ENCODE data around the gene DDOST.

DDOST gene

DNA sequence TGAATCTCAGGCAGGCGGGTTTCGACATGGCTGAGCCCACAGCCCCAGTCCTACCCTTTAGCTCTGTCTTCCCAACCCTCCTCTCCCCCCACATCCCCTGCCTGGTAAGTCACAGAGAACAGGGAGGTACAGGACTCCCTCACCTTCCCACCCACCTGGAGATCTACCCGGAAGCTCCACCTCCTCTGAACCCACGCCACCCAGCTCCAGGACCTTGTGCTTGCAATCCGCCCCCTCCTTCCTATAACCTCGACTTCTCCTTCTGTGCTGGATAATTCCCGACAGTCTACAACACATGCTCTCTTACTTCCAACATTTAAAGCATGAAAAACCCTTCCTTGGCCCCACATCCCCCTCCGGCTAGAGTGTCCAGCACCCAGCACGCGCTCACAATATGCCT is 34.3 kb upstream of the DDOST start:
- no peak for TF ChIP-seq SPI1 (IDR thresholded peaks at IDR 0.05; ENCODE audit: low read depth, low read length)
- TF ChIP-seq PAX5 (IDR thresholded peaks at IDR 0.05; ENCODE audit: insufficient read depth, low read length, severe bottlenecking), result no peak
- no peak for TF ChIP-seq TAF1 (IDR thresholded peaks at IDR 0.05; ENCODE audit: low read depth, low read length)
- no peak for TF ChIP-seq POU2F2 (IDR thresholded peaks at IDR 0.05; ENCODE audit: low read depth, low read length)
- no peak for TF ChIP-seq POLR2A (IDR thresholded peaks at IDR 0.05; ENCODE audit: low read depth, low read length)
- TF ChIP-seq POLR2AphosphoS5 (IDR thresholded peaks at IDR 0.05; ENCODE audit: low read depth, low read length), result no peak
- DNase-seq (ENCODE audit: insufficient read length, low spot score) (no peak), FAIRE-seq (no peak)

DNA sequence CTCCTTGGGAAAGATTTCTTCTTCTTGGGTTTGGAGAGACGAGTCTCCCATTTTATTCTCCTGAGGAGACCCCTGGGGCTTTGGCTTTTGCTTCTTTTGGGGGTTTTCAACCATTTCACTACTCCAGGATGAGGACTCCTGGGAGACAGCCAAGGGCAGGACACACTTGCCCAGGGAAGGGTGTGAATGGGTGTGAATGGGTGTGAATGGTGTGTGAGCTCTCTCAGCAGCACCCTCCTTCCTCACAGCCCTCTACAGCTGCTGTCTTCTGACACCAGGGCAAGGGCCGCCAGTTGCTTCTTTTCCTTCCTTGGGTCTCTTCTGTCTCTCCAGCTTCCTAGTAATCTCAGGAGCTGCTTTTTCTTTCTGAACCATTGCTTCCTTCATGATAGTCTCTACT is 32.5 kb upstream of the DDOST start:
- TF ChIP-seq TAF1 (IDR thresholded peaks at IDR 0.05; ENCODE audit: low read depth, low read length), result no peak
- TF ChIP-seq POLR2AphosphoS5 (IDR thresholded peaks at IDR 0.05; ENCODE audit: low read depth, low read length), result no peak
- no peak for TF ChIP-seq SPI1 (IDR thresholded peaks at IDR 0.05; ENCODE audit: low read depth, low read length)
- TF ChIP-seq POLR2A (IDR thresholded peaks at IDR 0.05; ENCODE audit: low read depth, low read length), result no peak
- TF ChIP-seq PAX5 (IDR thresholded peaks at IDR 0.05; ENCODE audit: insufficient read depth, low read length, severe bottlenecking), result no peak
- TF ChIP-seq POU2F2 (IDR thresholded peaks at IDR 0.05; ENCODE audit: low read depth, low read length), result no peak
- DNase-seq (ENCODE audit: insufficient read length, low spot score) (no peak), FAIRE-seq (no peak)

DNA sequence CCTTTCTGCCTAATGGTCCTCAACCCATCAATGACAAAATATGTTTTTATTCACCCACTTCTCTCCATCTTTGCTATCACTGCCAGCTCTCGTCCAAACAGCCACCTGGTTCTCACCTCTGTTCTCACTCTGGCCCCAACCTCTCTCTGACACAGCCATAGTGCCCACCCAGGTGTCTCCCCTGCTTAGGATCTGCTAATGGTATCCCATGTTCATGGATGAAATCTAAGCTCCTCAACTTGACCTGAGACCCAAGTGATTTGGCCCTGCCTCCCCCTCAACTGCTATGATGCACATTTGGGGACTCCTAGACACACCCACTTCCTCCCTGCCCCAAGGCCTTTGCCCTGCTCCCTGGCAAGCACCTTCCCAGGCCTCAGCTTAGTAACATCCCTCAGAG is 30.7 kb upstream of the DDOST start:
- FAIRE-seq (no peak), DNase-seq (ENCODE audit: insufficient read length, low spot score) (no peak)

DNA sequence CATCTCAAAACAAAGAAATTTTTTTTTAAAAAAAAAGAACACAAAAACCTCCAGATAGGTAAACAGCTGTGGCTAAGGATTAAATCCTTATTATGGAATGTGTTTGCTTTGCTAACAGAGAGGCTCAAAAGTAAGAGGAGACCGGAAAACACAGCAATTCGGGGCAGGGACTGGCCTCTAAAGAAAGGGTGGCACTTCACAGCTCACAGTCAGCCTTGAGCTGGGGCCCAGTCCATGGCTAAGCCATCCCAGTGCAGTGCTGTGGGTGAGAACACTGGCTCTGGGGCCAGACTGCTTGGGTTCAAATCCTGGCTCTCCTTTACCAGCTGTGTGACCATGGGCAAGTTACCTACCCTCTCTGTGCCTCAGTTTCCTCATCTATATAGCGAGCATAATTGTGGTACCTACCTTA is 28.5 kb upstream of the DDOST start:
- TF ChIP-seq POU2F2 (IDR thresholded peaks at IDR 0.05; ENCODE audit: low read depth, low read length) (no peak), SPI1 (IDR thresholded peaks at IDR 0.05; ENCODE audit: low read depth, low read length) (no peak), POLR2A (IDR thresholded peaks at IDR 0.05; ENCODE audit: low read depth, low read length) (no peak), POLR2AphosphoS5 (IDR thresholded peaks at IDR 0.05; ENCODE audit: low read depth, low read length) (no peak), TAF1 (IDR thresholded peaks at IDR 0.05; ENCODE audit: low read depth, low read length) (no peak), PAX5 (IDR thresholded peaks at IDR 0.05; ENCODE audit: insufficient read depth, low read length, severe bottlenecking) (no peak)
- DNase-seq (ENCODE audit: insufficient read length, low spot score) (no peak), FAIRE-seq (no peak)

More for the DNA sequence above, 30.7 kb upstream of the DDOST start:
- TF ChIP-seq POLR2AphosphoS5 (IDR thresholded peaks at IDR 0.05; ENCODE audit: low read depth, low read length) (no peak), PAX5 (IDR thresholded peaks at IDR 0.05; ENCODE audit: insufficient read depth, low read length, severe bottlenecking) (no peak), POLR2A (IDR thresholded peaks at IDR 0.05; ENCODE audit: low read depth, low read length) (no peak), TAF1 (IDR thresholded peaks at IDR 0.05; ENCODE audit: low read depth, low read length) (no peak), POU2F2 (IDR thresholded peaks at IDR 0.05; ENCODE audit: low read depth, low read length) (no peak), SPI1 (IDR thresholded peaks at IDR 0.05; ENCODE audit: low read depth, low read length) (no peak)

DNA sequence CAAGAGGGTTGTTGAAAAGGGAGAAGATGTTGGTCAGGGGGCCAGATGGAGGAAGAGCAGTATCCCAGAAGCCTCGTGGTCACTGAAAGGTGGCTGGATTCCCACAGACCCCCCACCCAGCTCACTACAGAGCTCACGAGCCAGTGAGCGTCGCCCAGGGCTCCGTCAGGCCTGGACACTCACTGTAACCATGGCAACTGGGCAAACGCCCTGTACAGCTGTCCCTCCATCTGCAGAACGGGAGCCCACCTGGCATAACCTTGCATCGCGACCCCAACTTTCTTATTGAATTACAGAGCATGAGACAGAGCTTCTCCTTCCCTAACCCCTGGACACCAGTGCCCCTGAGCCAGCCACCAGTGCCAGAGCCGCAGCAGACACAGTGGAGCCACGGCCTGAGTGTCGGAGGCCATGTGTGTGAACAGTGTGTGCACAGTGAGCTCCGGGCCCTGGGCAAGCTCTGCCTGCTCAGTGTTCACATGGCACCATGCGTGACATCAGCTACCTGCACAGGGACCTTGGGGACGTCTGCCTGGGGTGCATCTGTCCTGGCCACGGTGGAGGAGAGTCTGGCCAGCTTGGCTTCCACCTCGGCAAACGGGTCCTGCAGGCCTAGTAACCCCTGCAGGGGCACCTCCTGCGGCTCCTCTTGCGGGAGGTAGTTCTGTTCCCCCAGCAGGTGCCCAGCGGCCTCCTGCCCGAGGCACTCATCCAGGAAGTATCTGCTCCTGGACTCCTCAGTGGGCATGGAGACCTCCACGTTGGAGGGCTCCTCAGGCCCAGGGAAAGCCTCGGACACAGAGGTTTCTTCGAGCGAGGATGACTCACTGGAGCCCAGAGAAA is 25.9 kb upstream of the DDOST start:
- FAIRE-seq (no peak), DNase-seq (ENCODE audit: insufficient read length, low spot score) (no peak)
- no peak for TF ChIP-seq POU2F2 (IDR thresholded peaks at IDR 0.05; ENCODE audit: low read depth, low read length)
- no peak for TF ChIP-seq POLR2AphosphoS5 (IDR thresholded peaks at IDR 0.05; ENCODE audit: low read depth, low read length)
- no peak for TF ChIP-seq SPI1 (IDR thresholded peaks at IDR 0.05; ENCODE audit: low read depth, low read length)
- no peak for TF ChIP-seq PAX5 (IDR thresholded peaks at IDR 0.05; ENCODE audit: insufficient read depth, low read length, severe bottlenecking)
- no peak for TF ChIP-seq TAF1 (IDR thresholded peaks at IDR 0.05; ENCODE audit: low read depth, low read length)
- TF ChIP-seq POLR2A (IDR thresholded peaks at IDR 0.05; ENCODE audit: low read depth, low read length), result no peak

DNA sequence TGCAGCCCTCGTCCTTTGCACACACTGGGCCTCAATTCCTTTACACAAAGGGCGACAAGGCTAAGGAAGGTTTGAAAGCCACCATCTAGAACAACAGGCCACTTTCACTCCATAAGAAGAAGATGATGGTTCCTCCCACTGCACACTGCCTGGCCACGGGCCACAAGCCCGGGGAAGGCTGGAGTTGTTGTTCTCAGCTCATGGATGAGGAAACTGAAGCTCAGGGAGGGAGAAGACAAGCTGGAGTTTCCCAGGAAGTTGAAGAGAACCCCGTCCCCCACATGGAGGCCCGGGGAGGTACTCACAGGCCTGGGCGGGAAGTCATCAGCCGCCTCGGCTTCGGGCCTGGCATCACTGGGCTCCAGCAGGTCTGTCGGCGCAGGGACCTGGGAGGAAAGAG is 24.6 kb upstream of the DDOST start:
- FAIRE-seq (no peak), DNase-seq (ENCODE audit: insufficient read length, low spot score) (no peak)
- TF ChIP-seq PAX5 (IDR thresholded peaks at IDR 0.05; ENCODE audit: insufficient read depth, low read length, severe bottlenecking) (no peak), POLR2A (IDR thresholded peaks at IDR 0.05; ENCODE audit: low read depth, low read length) (no peak), POU2F2 (IDR thresholded peaks at IDR 0.05; ENCODE audit: low read depth, low read length) (no peak), SPI1 (IDR thresholded peaks at IDR 0.05; ENCODE audit: low read depth, low read length) (no peak), TAF1 (IDR thresholded peaks at IDR 0.05; ENCODE audit: low read depth, low read length) (no peak), POLR2AphosphoS5 (IDR thresholded peaks at IDR 0.05; ENCODE audit: low read depth, low read length) (no peak)

DNA sequence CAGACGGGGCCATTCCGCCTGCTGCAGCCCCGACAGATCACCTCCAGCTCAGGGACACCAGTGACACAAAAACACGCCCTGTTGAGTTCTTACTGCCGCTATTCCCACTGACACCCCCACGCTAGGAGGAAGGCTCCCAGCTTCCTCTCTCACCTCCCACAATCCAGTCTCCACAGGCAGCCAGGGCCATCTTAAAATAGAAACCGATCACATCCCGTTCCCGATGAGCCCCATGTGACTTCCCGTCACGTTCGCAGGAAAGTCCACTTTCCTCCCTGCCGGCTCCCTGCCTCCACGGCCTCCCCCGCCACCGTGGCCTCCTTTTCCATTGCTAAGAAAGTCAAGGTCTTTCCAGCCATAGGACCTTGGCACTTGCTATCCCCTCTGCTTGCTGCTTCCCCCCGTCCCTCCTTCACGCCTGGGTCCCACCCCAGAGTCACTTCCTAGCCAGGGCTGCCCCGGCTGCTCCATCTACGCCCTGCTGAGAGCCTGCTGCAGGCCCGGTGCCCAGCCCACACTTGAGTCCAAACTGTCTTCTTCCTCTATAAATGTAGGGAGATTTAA is 24.0 kb upstream of the DDOST start:
- DNase-seq (ENCODE audit: insufficient read length, low spot score) (no peak), FAIRE-seq (no peak)
- TF ChIP-seq PAX5 (IDR thresholded peaks at IDR 0.05; ENCODE audit: insufficient read depth, low read length, severe bottlenecking) (no peak), POLR2A (IDR thresholded peaks at IDR 0.05; ENCODE audit: low read depth, low read length) (no peak), SPI1 (IDR thresholded peaks at IDR 0.05; ENCODE audit: low read depth, low read length) (no peak), POLR2AphosphoS5 (IDR thresholded peaks at IDR 0.05; ENCODE audit: low read depth, low read length) (no peak), POU2F2 (IDR thresholded peaks at IDR 0.05; ENCODE audit: low read depth, low read length) (no peak), TAF1 (IDR thresholded peaks at IDR 0.05; ENCODE audit: low read depth, low read length) (no peak)

DNA sequence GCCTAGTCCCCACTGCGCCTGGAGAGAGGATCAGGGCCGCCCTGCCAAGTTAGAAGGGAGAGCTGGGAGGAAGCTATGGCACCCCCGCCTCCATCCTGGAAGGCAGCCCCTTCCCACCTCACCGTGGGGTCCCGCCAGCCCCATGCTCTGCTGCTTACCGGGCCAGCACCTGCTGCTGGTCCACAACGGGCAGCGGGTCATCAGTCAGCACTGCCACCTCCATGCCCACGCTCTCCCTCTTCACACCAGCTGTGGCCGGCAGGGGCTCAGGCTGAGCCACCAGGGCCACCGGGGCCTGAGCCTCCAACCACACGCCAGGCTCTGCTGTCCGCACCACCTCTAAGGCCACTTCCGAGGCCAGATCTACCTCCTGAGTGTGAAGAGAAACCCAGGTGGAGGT is 23.5 kb upstream of the DDOST start:
- TF ChIP-seq POLR2A (IDR thresholded peaks at IDR 0.05; ENCODE audit: low read depth, low read length) (no peak), POLR2AphosphoS5 (IDR thresholded peaks at IDR 0.05; ENCODE audit: low read depth, low read length) (no peak), PAX5 (IDR thresholded peaks at IDR 0.05; ENCODE audit: insufficient read depth, low read length, severe bottlenecking) (no peak), SPI1 (IDR thresholded peaks at IDR 0.05; ENCODE audit: low read depth, low read length) (no peak), TAF1 (IDR thresholded peaks at IDR 0.05; ENCODE audit: low read depth, low read length) (no peak), POU2F2 (IDR thresholded peaks at IDR 0.05; ENCODE audit: low read depth, low read length) (no peak)
- no peak for DNase-seq (ENCODE audit: insufficient read length, low spot score)
- FAIRE-seq, result no peak

DNA sequence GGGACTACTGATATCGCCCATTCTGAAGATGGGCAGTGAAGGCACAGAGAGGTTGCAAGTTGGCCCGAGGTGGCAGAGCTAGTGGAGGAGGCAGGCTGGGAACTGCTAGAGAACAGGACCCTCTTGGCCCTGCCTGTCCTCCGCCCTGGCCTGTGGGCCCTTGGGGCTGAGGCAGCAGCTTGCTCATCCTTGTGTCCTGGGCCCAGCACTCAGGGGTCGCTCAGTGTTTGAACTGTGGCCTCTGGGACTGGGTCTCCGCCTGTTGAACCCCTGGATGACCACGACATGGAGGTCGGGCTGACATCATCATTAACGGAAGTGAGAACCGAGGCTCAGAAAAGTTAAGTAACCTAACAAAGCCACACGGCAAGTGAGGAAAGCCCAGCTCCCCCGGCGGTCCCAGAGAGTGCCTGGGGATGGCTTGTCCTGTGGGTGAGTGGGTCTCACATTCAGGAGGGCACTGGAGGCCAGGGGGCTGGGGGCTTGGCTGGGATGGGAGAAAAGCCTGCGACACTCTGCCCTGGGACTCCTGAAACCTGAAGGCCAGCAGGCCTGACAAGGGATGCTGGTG is 23.0 kb upstream of the DDOST start:
- DNase-seq (ENCODE audit: insufficient read length, low spot score) (no peak), FAIRE-seq (no peak)
- TF ChIP-seq POLR2AphosphoS5 (IDR thresholded peaks at IDR 0.05; ENCODE audit: low read depth, low read length) (no peak), SPI1 (IDR thresholded peaks at IDR 0.05; ENCODE audit: low read depth, low read length) (no peak), POLR2A (IDR thresholded peaks at IDR 0.05; ENCODE audit: low read depth, low read length) (no peak), PAX5 (IDR thresholded peaks at IDR 0.05; ENCODE audit: insufficient read depth, low read length, severe bottlenecking) (no peak), POU2F2 (IDR thresholded peaks at IDR 0.05; ENCODE audit: low read depth, low read length) (no peak), TAF1 (IDR thresholded peaks at IDR 0.05; ENCODE audit: low read depth, low read length) (no peak)
